Peyer's patch (tissue), 4 donors: ENCODE results near the gene TPCN2.

Source experiments
- CTCF ChIP-seq, 6 experiments: fragments of 450-650 bp in 4 of 6; fragments of 200-600 bp in 2 of 6; sonication (generic) in 1 of 6; IDR thresholded peaks; one replicate each; pipeline ENCODE4 v1.5.1; 2017 to 2019; ENCODE audit warnings: antibody characterized with exemption in 6 of 6, mild to moderate bottlenecking in 3 of 6, moderate library complexity in 1 of 6
- POLR2A ChIP-seq, 2 donors: fragments of 450-650 bp; IDR thresholded peaks; one replicate each; pipeline ENCODE4 v1.5.1; 2017; ENCODE audit warnings: antibody characterized with exemption in 2 of 2, mild to moderate bottlenecking in 2 of 2, moderate library complexity in 2 of 2

GRCh38 chr11:69005631-69006368 is 42.9 kb upstream of the TPCN2 start:
- TF ChIP-seq POLR2A (IDR thresholded peaks at IDR 0.05) (no peak), CTCF (IDR thresholded peaks at IDR 0.05) (no peak)
